HepG2 (cell line): ENCODE results near the gene SPNS3. TPM values are rescaled to one million over a fixed set of nuclear protein-coding genes. Genes with fewer than 3 reads are reported as not detected.

Source experiments
- ATAC-seq: fragments of 200-7000 bp; cut with Tn5 transposase; 3 replicates; pipeline ENCODE4 v1.9.1; 2020; ENCODE audit warnings: mild to moderate bottlenecking, moderate library complexity
- BruUV-seq: library from RNA; stranded (reverse); fragments of 400-500 nt; replicated peaks from 2 replicates; lab custom pipeline; 2021; lab: Mats Ljungman, UMichigan
- CTCF ChIA-PET: fragments of 300-600 bp; formaldehyde crosslinking; extraction: SDS; loops from one replicate; lab custom pipeline; 2021; ENCODE audit warnings: low total read pairs, inconsistent platforms, low intra/inter-chr PET ratio; lab: Yijun Ruan, JAX
- POLR2A ChIA-PET: fragments of 350-600 bp; sonication (Branson Sonifier 250); formaldehyde crosslinking; loops from one replicate; lab custom pipeline; 2020; ENCODE audit warnings: antibody characterized with exemption, inconsistent platforms; lab: Yijun Ruan, JAX
- DNase-seq: peaks from one replicate; pipeline ENCODE4 v3.0.0-alpha.2; 2015; ENCODE audit warnings: low spot score
- FAIRE-seq: peaks from 3 replicates; lab custom pipeline; 2011; peaks lifted over from hg19 to GRCh38; lab: Jason Lieb, UNC
- H2AFZ ChIP-seq: one replicate; pipeline ENCODE4 v1.6.1; 2011; ENCODE audit warnings: low read length, inconsistent platforms
- H3K27ac ChIP-seq: fragments of 300-600 bp; 3 replicates; pipeline ENCODE4 v1.8.0; 2011; ENCODE audit warnings: mixed run types, mild to moderate bottlenecking, mixed read lengths, low read length, inconsistent platforms; ENCODE audit not compliant: insufficient read depth; ENCODE audit errors: extremely low read length
- H3K27me3 ChIP-seq, 2 experiments: fragments of 200-600 bp in 1 of 2; 2 replicates in 1 of 2; 3 replicates in 1 of 2; pipeline versions ENCODE4 v1.6.0 to v1.8.0; 2011; ENCODE audit warnings: low read length in 2 of 2, mild to moderate bottlenecking in 2 of 2, moderate library complexity in 2 of 2, inconsistent platforms in 1 of 2; ENCODE audit not compliant: insufficient read depth in 2 of 2, control insufficient read depth in 1 of 2
- H3K36me3 ChIP-seq, 2 experiments: fragments of 200-600 bp in 1 of 2; replicated peaks in 1 of 2; 2 replicates in 1 of 2; 3 replicates in 1 of 2; pipeline versions ENCODE4 v1.5.1 to v1.8.0; 2011; ENCODE audit warnings: low read length in 2 of 2, inconsistent platforms in 1 of 2; ENCODE audit not compliant: insufficient read depth in 2 of 2, control insufficient read depth in 1 of 2
- H3K4me1 ChIP-seq: 2 replicates; pipeline ENCODE4 v1.5.1; 2012; ENCODE audit warnings: low read length, inconsistent platforms; ENCODE audit not compliant: insufficient read depth
- H3K4me2 ChIP-seq: 2 replicates; pipeline ENCODE4 v1.6.0; 2011; ENCODE audit warnings: low read depth, low read length, inconsistent platforms
- H3K4me3 ChIP-seq, 3 experiments: fragments of 200-600 bp in 1 of 3; sonication (generic), shearing (Covaris generic) in 1 of 3; replicated peaks in 1 of 3; 2 replicates each; pipeline ENCODE4 v1.5.1; 2011 to 2016; ENCODE audit warnings: low read length in 3 of 3, inconsistent platforms in 2 of 3, low read depth in 2 of 3, mild to moderate bottlenecking in 2 of 3, control low read depth in 1 of 3, mixed read lengths in 1 of 3; ENCODE audit not compliant: insufficient read depth in 1 of 3
- H3K79me2 ChIP-seq: one replicate; pipeline ENCODE4 v1.6.1; 2011; ENCODE audit warnings: low read length, inconsistent platforms; ENCODE audit not compliant: insufficient read depth
- H3K9ac ChIP-seq: 2 replicates; pipeline ENCODE4 v1.6.0; 2011; ENCODE audit warnings: mild to moderate bottlenecking, low read depth, low read length, inconsistent platforms; ENCODE audit not compliant: insufficient read depth
- H3K9me3 ChIP-seq: 2 replicates; pipeline ENCODE4 v1.5.1; 2012; ENCODE audit warnings: mild to moderate bottlenecking, low read length
- H4K20me1 ChIP-seq: 2 replicates; pipeline ENCODE4 v1.6.0; 2011; ENCODE audit warnings: inconsistent platforms, mild to moderate bottlenecking, low read length, moderate library complexity; ENCODE audit not compliant: insufficient read depth
- FOXP4 ChIP-seq: sonication (generic); formaldehyde crosslinking; IDR thresholded peaks from 2 replicates; pipeline ENCODE4 v1.4.0; 2020; ENCODE audit warnings: missing genetic modification reagents
- GATAD1 ChIP-seq: IDR thresholded peaks from 2 replicates; pipeline ENCODE4 v1.6.1; 2016; ENCODE audit warnings: missing genetic modification reagents, missing compliant biosample characterization
- KLF6 ChIP-seq: IDR thresholded peaks from 2 replicates; pipeline ENCODE4 v1.8.0; 2016; ENCODE audit warnings: missing biosample characterization, missing genetic modification reagents
- MYC ChIP-seq: sonication (generic); formaldehyde crosslinking; IDR thresholded peaks from 2 replicates; pipeline ENCODE4 v1.9.0; 2021; ENCODE audit warnings: missing genetic modification reagents, borderline replicate concordance
- PAF1 ChIP-seq: IDR thresholded peaks from 2 replicates; pipeline ENCODE4 v1.6.1; 2016; ENCODE audit warnings: missing genetic modification reagents, missing compliant biosample characterization
- SAP130 ChIP-seq: IDR thresholded peaks from 2 replicates; pipeline ENCODE4 v1.6.1; 2016; ENCODE audit warnings: low read depth
- TAF1 ChIP-seq: sonication (generic); formaldehyde crosslinking; IDR thresholded peaks from 2 replicates; pipeline ENCODE4 v1.4.0; 2020; ENCODE audit warnings: missing genetic modification reagents
- TCF12 ChIP-seq, 2 experiments: fragments of 450-650 bp in 1 of 2; sonication (generic) in 1 of 2; formaldehyde crosslinking in 1 of 2; IDR thresholded peaks; 2 replicates each; pipeline versions ENCODE4 v1.6.1 to v1.8.0; 2017 to 2022; ENCODE audit warnings: antibody characterized with exemption in 1 of 2, mild to moderate bottlenecking in 1 of 2, missing genetic modification reagents in 1 of 2, moderate library complexity in 1 of 2
- ZNF496 ChIP-seq: sonication (generic); formaldehyde crosslinking; IDR thresholded peaks from 2 replicates; pipeline ENCODE4 v1.8.1; 2023; ENCODE audit warnings: mild to moderate bottlenecking, moderate library complexity, missing genetic modification reagents; ENCODE audit not compliant: insufficient replicate concordance
- ZNF562 ChIP-seq: sonication (generic); formaldehyde crosslinking; IDR thresholded peaks from 2 replicates; pipeline ENCODE4 v1.8.0; 2022; ENCODE audit warnings: missing genetic modification reagents, borderline replicate concordance
- ZNF784 ChIP-seq: sonication (generic); formaldehyde crosslinking; IDR thresholded peaks from 2 replicates; pipeline ENCODE4 v1.5.1; 2020; ENCODE audit warnings: missing genetic modification reagents, mild to moderate bottlenecking, borderline replicate concordance
- ZSCAN9 ChIP-seq: IDR thresholded peaks from 2 replicates; pipeline ENCODE4 v1.6.1; 2016; ENCODE audit warnings: borderline replicate concordance
- WGBS: methylation state at CpG from one replicate; pipeline ENCODE4 v1.1.6; 2017; ENCODE audit warnings: low lambda C conversion rate; 5-methylcytosine and 5-hydroxymethylcytosine counted together
- in situ Hi-C: cut with HindIII; loops from 2 replicates; pipeline ENCODE4 v1.10.0; 2017; ENCODE audit warnings: low pct_unique_long_range_greater_than_20kb; ENCODE audit not compliant: extremely low pct_ligation_motif_present
- intact Hi-C: fragments of 100-400 bp; cut with micrococcal nuclease; formaldehyde crosslinking; loops from one replicate; pipeline ENCODE4 v1.10.0; 2022; ENCODE audit not compliant: unreplicated experiment
- polyA plus RNA-seq, 8 experiments: library from polyadenylated mRNA; depleted of rRNA in 3 of 8; stranded (reverse) in 7 of 8; unstranded in 1 of 8; fragments of >200 nt; fragmentation: Illumina TruSeq in 4 of 8; extraction: Trizol in 4 of 8; gene quantifications; 2 replicates each; pipeline versions ENCODE4 v1.2.1 to v1.2.3, GENCODE V29; 2011 to 2016; ENCODE audit warnings: low read depth in 4 of 8, missing spikeins in 1 of 8, mixed read lengths in 1 of 8; ENCODE audit not compliant: insufficient read depth in 1 of 8
- total RNA-seq, 5 experiments: library from RNA; depleted of rRNA; stranded (reverse); fragments of >200 nt; fragmentation: Illumina TruSeq; extraction: Trizol; gene quantifications; 2 replicates each; pipeline ENCODE4 v1.2.3, GENCODE V29; 2016; ENCODE audit warnings: low read depth in 1 of 5

Gene SPNS3
- total and polyA plus RNA-seq, 2 of the 13 experiments (the other 11 are each of a cell fraction or from before 2014, with no cell fraction given), result not detected

- peaks cover 12% of the 10 kb centered on the region for H3K4me1 ChIP-seq
- H4K20me1 ChIP-seq, result no peaks in the 10 kb centered on the region
- no peaks in the 10 kb centered on the region for H3K79me2 ChIP-seq
- no peak for DNase-seq
- no TSS peak for BruUV-seq
- no peak overlapping the region for H2AFZ ChIP-seq
- H3K9me3 ChIP-seq, result no peaks in the 10 kb centered on the region
- ChIA-PET POLR2A (no interaction called here), CTCF (no interaction called here)
- H3K4me3 ChIP-seq, result no peak overlapping the region
- 21% methylated on average over 5 of the region's 11 CpGs for WGBS
- in situ Hi-C loops, result loop anchor here (5.0 kb wide), 1 partner anchor 92 kb away; no protein-coding TSS in a partner anchor
- intact Hi-C loops, result no loop called here
- no peak for FAIRE-seq
- H3K9ac ChIP-seq, result no peak overlapping the region
- H3K27me3 ChIP-seq, result peaks cover 9 to 68% of the 10 kb centered on the region in 2 experiments; a peak in 4 of 5 replicates
- no peaks in the 10 kb centered on the region for H3K36me3 ChIP-seq
- TF ChIP-seq FOXP4 (CRISPR knock-in tag) (no peak), TAF1 (no peak), ZNF562 (no peak), ZNF496 (CRISPR knock-in tag) (no peak), SAP130 (CRISPR knock-in tag) (no peak), MYC (CRISPR knock-in tag) (no peak), PAF1 (no peak), TCF12 (IDR thresholded peaks at IDR 0.05) (no peak), TCF12 (CRISPR knock-in tag; IDR thresholded peaks at IDR 0.05) (no peak), GATAD1 (no peak), ZSCAN9 (CRISPR knock-in tag) (no peak), ZNF784 (CRISPR knock-in tag) (no peak), KLF6 (CRISPR knock-in tag) (no peak)
- no peak overlapping the region for H3K4me2 ChIP-seq
- ATAC-seq, result no peak
- no peak overlapping the region for H3K27ac ChIP-seq
These were observed 81.0 kb downstream of the SPNS3 start for GRCh38 chr17:4514779-4515178.
